ENCODE results near the gene FHIT.

Gene FHIT

DNA sequence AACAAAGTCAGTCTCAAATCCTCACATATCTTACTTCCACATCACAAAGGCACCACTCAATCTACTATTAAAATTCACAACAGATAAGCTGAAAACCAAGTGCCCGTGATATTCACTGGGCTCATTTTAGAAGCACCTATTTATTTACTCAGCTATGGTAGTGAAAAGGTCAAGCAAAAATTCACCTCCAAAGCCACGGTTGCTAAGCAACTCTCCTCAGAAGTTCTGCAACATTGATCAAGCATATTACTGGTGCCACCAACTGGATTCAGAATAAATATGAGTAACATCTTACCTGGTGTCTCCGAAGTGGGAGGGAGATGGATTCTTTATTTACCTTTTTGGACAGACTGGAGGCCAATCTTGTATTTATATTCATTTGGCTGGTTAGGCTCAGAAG, 714.8 kb downstream of the FHIT start:
- no peaks in the 10 kb centered on the region for H3K9me3 ChIP-seq
- H3K36me3 ChIP-seq: no peaks in the 10 kb centered on the region
- H3K4me2 ChIP-seq: peak overlapping the region; percentile 7; the same call in 1 of the 2 replicates
- no peaks in the 10 kb centered on the region for H3K27me3 ChIP-seq
- H4K20me1 ChIP-seq: no peaks in the 10 kb centered on the region
- peaks cover 8% of the 10 kb centered on the region for H3K4me1 ChIP-seq
- no peak overlapping the region for H3K9ac ChIP-seq
- H3K4me3 ChIP-seq: no peak overlapping the region
- no peak overlapping the region for H3K27ac ChIP-seq
- no peak for TF ChIP-seq Cebpa-rat (IDR thresholded peaks at IDR 0.05)

DNA sequence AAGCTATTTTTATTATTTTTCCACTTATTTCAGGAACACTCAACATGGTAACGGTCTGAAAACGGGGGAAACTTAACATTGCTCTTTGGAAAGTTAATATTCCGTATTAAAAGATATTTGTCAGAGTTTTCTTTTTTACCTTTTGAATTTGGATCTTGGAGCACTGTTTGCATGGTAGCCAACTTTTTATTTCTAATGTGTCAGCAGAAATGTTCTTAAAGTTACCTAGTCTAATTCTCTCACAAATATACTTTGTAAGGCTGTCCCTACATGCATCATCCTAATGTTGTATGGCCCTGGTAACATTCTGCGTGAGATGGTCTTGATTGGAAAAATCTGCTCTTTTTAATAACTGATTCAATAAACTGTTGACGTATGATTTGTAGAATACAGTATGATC, 719.5 kb downstream of the FHIT start:
- Histone ChIP-seq H3K9ac (no peak overlapping the region), H3K36me3 (no peaks in the 10 kb centered on the region), H3K4me1 (peaks cover 15% of the 10 kb centered on the region), H3K27me3 (no peaks in the 10 kb centered on the region), H4K20me1 (no peaks in the 10 kb centered on the region), H3K4me3 (no peak overlapping the region), H3K4me2 (no peak overlapping the region), H3K9me3 (no peaks in the 10 kb centered on the region), H3K27ac (no peak overlapping the region)
- TF ChIP-seq Cebpa-rat (IDR thresholded peaks at IDR 0.05): no peak

DNA sequence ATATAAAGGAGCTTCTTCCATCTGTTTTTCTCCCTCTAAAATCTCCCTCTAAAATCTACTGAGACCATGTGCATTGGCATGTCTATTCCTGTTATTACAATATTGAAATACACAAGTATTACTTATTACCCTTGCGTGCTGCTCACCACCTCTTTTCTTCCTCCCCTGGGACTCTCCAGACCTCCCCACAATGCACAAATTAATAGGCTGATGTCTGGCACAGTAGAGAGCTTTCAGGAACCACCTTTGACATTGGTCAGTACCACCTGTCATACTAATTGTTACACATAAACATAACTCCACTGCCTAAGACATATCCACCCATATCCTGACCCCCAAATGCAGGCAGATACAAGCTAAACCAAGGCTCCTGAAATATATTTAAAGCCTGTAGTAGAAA, 722.6 kb downstream of the FHIT start:
- no peak for TF ChIP-seq Cebpa-rat (IDR thresholded peaks at IDR 0.05)
- H3K4me3 ChIP-seq: no peak overlapping the region
- H3K9ac ChIP-seq: no peak overlapping the region
- no peaks in the 10 kb centered on the region for H4K20me1 ChIP-seq
- no peak overlapping the region for H3K4me2 ChIP-seq
- H3K36me3 ChIP-seq: no peaks in the 10 kb centered on the region
- no peaks in the 10 kb centered on the region for H3K9me3 ChIP-seq
- no peaks in the 10 kb centered on the region for H3K27me3 ChIP-seq
- no peak overlapping the region for H3K27ac ChIP-seq
- peaks cover 7% of the 10 kb centered on the region; the same call in 1 of the 2 replicates for H3K4me1 ChIP-seq

DNA sequence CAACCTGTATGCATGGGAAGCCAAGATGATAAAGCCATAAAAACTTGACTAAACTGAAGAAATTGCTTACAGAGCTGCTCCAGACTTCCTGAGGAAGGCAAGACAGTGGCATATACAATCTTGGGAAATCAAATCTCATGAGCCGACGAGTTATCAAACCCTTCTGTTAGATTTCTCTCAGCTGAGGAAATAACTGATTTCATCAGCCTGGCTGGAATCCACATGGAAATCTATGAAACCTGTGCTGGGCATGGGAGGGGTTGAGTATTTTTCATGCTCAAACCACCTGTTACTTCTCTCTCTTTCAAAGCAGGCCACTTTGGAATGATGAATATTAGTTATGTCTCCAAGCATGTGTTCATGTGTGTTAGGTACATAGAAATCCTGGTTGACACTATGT, 727.7 kb downstream of the FHIT start:
- H3K9ac ChIP-seq: no peak overlapping the region
- no peaks in the 10 kb centered on the region for H4K20me1 ChIP-seq
- no peak overlapping the region for H3K4me2 ChIP-seq
- no peaks in the 10 kb centered on the region for H3K36me3 ChIP-seq
- H3K9me3 ChIP-seq: peaks cover 14% of the 10 kb centered on the region
- no peaks in the 10 kb centered on the region for H3K27me3 ChIP-seq
- peaks cover 3% of the 10 kb centered on the region; the same call in 1 of the 2 replicates for H3K4me1 ChIP-seq
- TF ChIP-seq Cebpa-rat (IDR thresholded peaks at IDR 0.05): no peak
- H3K27ac ChIP-seq: no peak overlapping the region
- no peak overlapping the region for H3K4me3 ChIP-seq

DNA sequence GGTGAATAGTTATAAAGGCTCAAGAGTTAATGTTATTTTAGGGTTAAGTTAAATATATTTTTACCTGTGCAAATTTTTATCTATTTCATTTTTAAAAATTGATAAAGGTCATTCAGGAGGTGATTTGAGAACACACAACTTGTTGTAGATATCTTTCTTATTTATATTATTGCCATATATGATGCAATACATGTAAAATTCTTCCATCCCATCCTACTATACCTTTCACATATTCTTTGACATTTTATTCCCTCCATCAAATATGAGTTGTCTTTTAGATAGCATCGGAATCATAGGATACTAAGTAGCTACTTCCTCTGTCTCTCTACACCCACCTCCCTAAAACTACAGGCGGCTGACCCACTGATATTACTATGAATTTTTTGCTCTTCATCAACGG, 734.1 kb downstream of the FHIT start:
- no peaks in the 10 kb centered on the region for H4K20me1 ChIP-seq
- peaks cover 5% of the 10 kb centered on the region for H3K9me3 ChIP-seq
- TF ChIP-seq Cebpa-rat (IDR thresholded peaks at IDR 0.05): no peak
- H3K4me3 ChIP-seq: no peak overlapping the region
- no peaks in the 10 kb centered on the region for H3K27me3 ChIP-seq
- H3K36me3 ChIP-seq: no peaks in the 10 kb centered on the region
- no peak overlapping the region for H3K27ac ChIP-seq
- H3K4me1 ChIP-seq: no peaks in the 10 kb centered on the region
- H3K9ac ChIP-seq: no peak overlapping the region
- no peak overlapping the region for H3K4me2 ChIP-seq

DNA sequence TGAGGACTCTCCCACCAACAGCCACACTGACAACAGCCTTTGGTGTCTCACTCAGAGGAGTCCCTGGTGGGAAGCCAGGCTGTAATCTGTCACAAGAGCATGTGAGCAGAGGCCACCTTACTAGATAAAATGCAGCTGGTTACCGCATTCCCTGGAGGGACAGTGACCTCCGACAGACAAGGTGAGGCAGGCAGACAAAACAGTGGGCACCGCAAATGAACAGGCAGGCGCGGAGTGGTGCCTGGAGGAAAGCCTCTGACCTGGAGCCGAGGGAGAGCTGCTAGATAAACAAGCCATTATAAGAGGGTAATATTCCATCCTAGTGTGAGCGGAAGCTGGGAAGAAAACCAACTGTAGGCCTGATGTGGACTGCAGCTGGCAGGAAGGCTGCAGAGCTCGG, 736.4 kb downstream of the FHIT start:
- Histone ChIP-seq H3K27ac (no peak overlapping the region), H3K4me1 (no peaks in the 10 kb centered on the region), H3K36me3 (no peaks in the 10 kb centered on the region), H3K4me2 (no peak overlapping the region), H4K20me1 (no peaks in the 10 kb centered on the region), H3K9me3 (no peaks in the 10 kb centered on the region), H3K27me3 (no peaks in the 10 kb centered on the region), H3K9ac (no peak overlapping the region), H3K4me3 (no peak overlapping the region)
- no peak for TF ChIP-seq Cebpa-rat (IDR thresholded peaks at IDR 0.05)

DNA sequence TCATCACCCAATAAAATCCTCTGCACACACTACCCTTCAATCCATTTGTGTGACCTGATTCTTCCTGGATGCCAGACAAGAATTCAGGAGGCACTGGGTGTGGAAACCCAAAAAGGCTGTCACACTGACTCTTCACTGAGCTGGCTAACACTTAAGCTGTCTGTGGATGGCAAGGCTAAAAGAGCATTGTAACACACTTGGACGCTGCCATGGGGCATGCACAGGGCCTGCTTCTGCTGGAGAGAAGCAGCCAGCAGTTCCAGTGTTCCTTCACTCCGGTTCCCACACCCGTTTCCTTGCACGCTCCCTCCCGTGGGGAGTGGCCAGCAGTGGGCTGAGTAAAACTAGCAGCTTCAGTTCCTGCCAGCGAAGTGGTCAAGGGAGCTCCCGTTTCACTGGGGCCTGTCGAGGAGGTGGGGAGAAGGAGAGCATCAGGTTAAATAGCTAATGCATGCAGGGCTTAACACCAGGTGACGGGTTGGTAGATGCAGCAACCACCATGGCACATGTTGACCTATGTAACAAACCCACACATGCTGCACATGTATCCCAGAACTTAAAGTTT, 737.1 kb downstream of the FHIT start:
- Histone ChIP-seq H3K9ac (no peak overlapping the region), H3K4me1 (no peaks in the 10 kb centered on the region), H3K27me3 (no peaks in the 10 kb centered on the region), H3K4me2 (no peak overlapping the region), H3K4me3 (no peak overlapping the region), H3K27ac (no peak overlapping the region), H3K36me3 (no peaks in the 10 kb centered on the region), H3K9me3 (no peaks in the 10 kb centered on the region), H4K20me1 (no peaks in the 10 kb centered on the region)
- TF ChIP-seq Cebpa-rat (IDR thresholded peaks at IDR 0.05): no peak

DNA sequence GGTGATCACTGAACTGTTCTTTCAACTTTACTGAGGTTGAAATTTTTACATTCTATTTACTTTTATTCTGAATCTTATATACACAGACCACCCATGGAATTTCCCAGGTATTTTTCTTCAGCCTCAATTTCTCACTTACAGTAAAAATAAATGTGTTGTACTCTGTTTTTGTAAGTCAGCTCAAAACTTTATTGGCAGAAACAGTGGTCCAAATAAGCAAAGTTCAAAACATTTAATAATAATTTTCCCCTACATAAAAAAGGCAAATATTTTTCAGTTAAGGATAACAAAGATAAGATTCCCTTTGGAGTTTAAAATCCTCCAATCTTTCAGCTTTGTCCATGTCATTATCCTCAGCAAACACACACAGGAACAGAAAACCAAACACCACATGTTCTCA, 738.0 kb downstream of the FHIT start:
- H3K9me3 ChIP-seq: no peaks in the 10 kb centered on the region
- TF ChIP-seq Cebpa-rat (IDR thresholded peaks at IDR 0.05): no peak
- no peak overlapping the region for H3K27ac ChIP-seq
- no peaks in the 10 kb centered on the region for H3K27me3 ChIP-seq
- no peaks in the 10 kb centered on the region for H3K36me3 ChIP-seq
- no peaks in the 10 kb centered on the region for H4K20me1 ChIP-seq
- no peak overlapping the region for H3K4me2 ChIP-seq
- no peak overlapping the region for H3K4me3 ChIP-seq
- H3K4me1 ChIP-seq: no peaks in the 10 kb centered on the region
- H3K9ac ChIP-seq: no peak overlapping the region

DNA sequence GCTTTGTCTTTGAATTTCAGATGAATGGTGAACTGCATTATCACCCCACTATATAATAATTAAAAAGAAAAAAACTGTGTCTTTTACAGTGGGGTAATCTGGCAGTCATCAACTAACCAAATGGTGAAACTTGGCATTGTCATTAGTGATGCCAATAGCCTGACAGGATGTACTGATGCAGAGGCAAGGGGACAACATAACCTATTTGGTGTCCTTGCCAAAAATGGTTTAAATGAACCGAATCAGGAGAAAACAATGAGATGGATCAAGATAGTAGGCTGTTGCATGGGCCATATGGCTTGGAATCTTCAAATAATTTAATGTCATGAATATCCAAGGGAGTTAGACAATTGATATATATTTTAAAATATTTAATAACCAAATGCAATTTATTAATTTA, 738.7 kb downstream of the FHIT start:
- TF ChIP-seq Cebpa-rat (IDR thresholded peaks at IDR 0.05): no peak
- Histone ChIP-seq H3K9ac (no peak overlapping the region), H3K4me3 (no peak overlapping the region), H3K4me1 (no peaks in the 10 kb centered on the region), H3K27me3 (no peaks in the 10 kb centered on the region), H4K20me1 (no peaks in the 10 kb centered on the region), H3K4me2 (no peak overlapping the region), H3K36me3 (no peaks in the 10 kb centered on the region), H3K9me3 (no peaks in the 10 kb centered on the region), H3K27ac (no peak overlapping the region)

DNA sequence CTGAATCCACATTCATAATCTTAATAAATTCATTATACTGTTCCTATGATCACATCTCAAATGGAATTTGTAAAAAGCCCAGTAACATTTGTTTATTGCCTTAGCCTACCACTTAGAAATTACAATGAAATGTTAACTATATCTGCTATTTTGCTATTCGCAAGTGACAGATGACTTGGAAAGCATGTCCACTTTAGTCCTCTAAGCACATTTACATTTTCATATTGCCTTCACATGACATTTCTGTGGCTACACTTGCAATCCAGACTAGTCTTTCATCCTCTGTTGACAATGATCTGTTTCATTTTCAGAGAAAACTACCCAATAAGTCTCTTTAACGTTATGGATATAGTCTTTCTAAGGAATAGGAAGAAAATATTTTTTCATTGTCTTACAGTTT, 741.8 kb downstream of the FHIT start:
- H3K9me3 ChIP-seq: no peaks in the 10 kb centered on the region
- H4K20me1 ChIP-seq: no peaks in the 10 kb centered on the region
- H3K4me3 ChIP-seq: no peak overlapping the region
- H3K9ac ChIP-seq: no peak overlapping the region
- H3K4me2 ChIP-seq: no peak overlapping the region
- no peaks in the 10 kb centered on the region for H3K36me3 ChIP-seq
- TF ChIP-seq Cebpa-rat (IDR thresholded peaks at IDR 0.05): no peak
- no peak overlapping the region for H3K27ac ChIP-seq
- no peaks in the 10 kb centered on the region for H3K27me3 ChIP-seq
- no peaks in the 10 kb centered on the region for H3K4me1 ChIP-seq

DNA sequence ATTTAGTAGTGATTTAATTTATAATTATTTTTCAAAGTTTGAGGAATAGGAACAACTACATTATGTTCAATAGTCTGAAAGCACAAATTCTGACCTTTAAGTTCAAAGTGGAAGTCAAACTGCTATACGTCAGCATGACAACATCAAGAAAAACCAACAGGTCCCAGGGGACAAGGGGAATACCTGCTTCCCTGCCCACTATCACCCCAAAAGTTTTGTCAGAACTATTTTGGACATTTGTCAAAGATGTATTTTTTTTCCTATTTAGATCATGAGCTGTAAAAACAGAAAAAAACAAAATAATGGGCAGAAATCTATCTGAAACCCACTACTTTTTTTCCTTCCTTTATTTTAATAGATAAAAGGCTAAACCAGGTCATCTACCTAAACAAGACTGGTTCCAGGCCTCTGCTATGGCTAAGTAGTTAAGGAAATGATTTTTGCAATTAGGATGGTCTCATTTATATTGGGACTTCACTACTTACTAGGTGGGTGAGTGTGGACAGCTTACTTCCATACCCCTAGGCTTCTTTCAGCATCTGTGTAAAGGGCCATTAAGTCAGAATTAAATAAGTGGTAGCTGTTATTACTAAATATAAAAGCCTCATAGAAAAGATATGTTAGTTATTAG, 746.3 kb downstream of the FHIT start:
- no peak for TF ChIP-seq Cebpa-rat (IDR thresholded peaks at IDR 0.05)
- Histone ChIP-seq H3K27ac (no peak overlapping the region), H3K9me3 (no peaks in the 10 kb centered on the region)

More for the DNA sequence above, 746.3 kb downstream of the FHIT start:
- Histone ChIP-seq H4K20me1 (no peaks in the 10 kb centered on the region), H3K27me3 (no peaks in the 10 kb centered on the region), H3K9ac (no peak overlapping the region), H3K4me1 (no peaks in the 10 kb centered on the region), H3K4me2 (no peak overlapping the region), H3K36me3 (no peaks in the 10 kb centered on the region), H3K4me3 (no peak overlapping the region)

Data from BLaER1 (cell line).